GM19351 (cell line): Measurements from ENCODE around the gene BMERB1.
"Not testable (repeated sequence)": the region's sequence is repeated elsewhere in the genome, so short reads cannot be mapped to it uniquely, and the experiment has no call there.

ENCODE experiments used
- ATAC-seq: cut with Tn5 transposase; IDR thresholded peaks from one replicate; pipeline ENCODE4 v1.9.1; 2021; ENCODE audit warnings: mild to moderate bottlenecking, moderate library complexity; ENCODE audit not compliant: unreplicated experiment

Gene BMERB1

DNA sequence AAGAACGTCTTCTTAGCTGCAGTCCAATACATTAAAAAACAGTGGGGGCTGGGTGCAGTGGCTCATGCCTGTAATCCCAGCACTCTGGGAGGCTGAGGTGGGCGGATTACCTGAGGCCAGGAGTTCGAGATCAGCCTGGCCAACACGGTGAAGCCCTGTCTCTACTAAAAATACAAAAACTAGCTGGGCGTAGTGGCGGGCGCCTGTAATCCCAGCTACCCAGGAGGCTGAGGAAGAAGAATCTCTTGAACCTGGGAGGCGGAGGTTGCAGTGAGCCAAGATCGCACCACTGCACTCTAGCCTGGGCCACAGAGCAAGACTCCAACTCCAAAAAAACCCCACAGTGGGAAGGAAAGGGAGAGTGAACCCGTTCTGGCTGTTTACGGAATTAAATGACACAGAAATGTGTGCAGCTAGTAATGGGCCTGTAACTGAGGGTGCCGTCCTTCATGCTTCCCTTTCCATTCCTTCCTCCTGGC, 172.9 kb downstream of the BMERB1 start:
- ATAC-seq: not testable (repeated sequence)

DNA sequence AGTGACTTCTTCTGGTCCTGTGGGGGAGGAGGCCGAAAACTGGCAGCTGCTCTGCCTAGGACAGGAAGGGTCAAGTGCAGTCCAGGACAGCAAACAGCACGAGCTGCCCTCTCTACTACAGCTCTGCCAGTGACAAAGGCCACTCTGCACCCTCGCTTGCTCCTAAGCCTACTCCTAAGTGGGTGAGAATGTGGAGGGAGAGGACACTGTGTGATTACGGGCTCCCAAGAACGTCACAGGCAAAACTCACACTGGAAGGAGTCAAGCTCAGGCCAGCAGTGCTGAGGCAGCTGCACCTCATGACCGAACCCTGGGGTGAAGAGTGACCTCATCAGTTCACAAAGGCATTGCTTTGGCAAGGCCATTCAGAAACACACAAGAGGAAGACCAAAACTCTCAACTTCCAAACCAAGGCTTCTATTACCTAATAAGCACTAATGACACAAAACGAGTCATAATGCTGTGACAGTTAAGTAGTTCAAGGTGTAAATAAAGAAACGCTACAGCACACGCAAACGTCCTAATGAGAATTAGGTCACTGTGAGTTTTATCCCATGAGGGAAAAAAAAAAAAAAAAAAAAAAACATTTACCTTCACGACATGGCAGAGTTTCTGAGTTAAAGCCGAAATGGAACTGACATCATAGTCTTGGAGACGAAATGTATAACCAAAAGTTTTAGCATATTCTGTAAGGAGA, 173.5 kb downstream of the BMERB1 start:
- no peak for ATAC-seq

- ATAC-seq: no peak
Observed at GRCh38 chr16:15608398-15609285, 174.3 kb downstream of the BMERB1 start.

GRCh38 chr16:15609286-15609649, 174.9 kb downstream of the BMERB1 start:
- no peak for ATAC-seq

DNA sequence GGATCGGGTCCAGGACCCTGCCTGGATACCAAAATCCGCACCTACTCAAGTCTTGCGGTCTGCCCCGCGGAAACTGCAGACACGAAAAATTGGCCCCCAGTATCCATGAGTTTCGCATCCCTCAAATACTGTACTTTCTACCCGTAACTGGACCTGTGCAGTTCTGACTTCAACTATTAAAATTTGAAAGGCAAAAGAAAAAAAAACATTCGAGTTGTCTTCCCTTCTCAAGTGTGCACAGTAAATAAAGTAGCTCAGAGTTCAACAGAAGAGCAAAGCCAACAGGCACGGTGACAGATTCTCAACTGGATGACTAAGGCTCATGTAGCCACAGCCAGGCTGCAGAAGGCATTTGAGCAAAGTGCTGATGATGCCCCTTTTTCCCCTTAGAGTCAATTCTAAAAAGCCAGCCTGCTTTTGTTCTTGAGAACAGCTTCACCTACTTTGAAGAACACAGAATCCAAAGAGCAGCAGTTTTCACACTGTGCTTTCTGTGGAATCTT, 176.0 kb downstream of the BMERB1 start:
- ATAC-seq: no peak

GRCh38 chr16:15611610-15612009, 177.2 kb downstream of the BMERB1 start:
- no peak for ATAC-seq

DNA sequence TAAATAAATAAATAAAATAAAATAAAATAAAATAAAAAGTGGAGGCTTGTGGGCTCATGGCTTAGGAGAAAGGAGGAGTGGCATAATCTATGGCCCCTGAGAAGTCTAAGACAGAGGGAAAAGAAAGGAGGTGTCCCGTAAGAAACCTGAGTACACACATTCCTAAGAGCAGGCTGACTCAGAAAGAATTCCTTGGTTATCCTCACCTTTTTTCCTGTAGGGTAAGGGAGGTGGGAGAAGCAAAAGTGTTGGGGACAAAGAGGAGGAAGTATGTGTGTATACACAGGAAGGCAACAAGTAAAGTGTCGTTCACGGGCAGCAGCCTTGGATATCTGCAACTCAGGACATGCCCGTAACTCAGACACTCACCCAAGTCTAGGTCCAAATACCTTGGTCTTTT, 179.3 kb downstream of the BMERB1 start:
- no peak for ATAC-seq

- no peak for ATAC-seq
Observed at GRCh38 chr16:15616012-15616411, 181.6 kb downstream of the BMERB1 start.

DNA sequence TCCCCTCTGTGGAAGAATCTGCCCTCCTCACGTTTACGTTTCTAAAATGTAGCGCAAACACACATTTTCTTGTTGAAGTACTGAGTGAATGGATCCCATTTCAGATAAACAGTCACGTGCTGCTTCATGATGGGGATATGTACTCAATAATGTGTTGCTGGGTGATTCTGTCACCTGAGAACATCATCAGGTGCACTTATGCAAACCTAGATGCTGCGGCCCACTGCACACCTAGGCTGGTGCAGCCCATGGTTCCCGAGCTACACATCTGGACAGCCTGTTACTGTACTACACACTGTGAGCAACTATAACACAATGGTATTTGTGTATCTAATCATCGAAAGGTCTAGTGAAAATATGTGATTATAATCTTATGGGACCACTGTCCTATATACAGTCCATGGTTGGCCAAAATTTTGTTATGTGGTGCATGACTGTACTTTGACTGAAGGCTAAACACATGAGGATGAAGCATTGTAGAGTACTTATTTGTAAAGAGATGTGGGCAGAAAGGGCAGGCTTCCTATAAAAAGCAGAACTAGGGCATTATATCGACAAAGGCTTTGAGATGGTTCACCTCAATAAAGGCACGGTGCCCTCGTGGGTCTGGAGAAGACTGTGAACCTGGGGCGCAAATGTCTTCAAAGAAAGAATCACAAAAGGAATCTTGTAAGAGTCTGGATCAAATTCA, 182.2 kb downstream of the BMERB1 start:
- ATAC-seq: no peak

DNA sequence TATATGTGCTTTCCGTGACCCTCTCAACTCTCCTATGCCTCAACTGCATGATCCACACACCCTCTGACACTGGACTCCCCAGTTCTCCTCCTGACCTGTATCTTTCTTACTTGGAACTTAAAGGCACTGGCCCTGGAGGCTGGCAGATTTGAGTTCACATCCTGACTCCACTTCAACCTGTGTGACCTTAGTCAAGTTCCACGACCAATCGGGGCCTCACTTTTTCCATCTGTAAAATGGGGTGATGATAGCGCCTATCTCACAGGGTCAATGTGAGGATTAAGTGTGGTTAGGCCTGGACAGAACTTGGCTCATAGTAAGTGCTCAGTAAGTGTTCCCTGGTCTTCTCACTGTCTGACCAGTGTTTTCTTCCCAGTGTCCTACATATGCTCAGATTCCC, 183.5 kb downstream of the BMERB1 start:
- ATAC-seq: no peak

DNA sequence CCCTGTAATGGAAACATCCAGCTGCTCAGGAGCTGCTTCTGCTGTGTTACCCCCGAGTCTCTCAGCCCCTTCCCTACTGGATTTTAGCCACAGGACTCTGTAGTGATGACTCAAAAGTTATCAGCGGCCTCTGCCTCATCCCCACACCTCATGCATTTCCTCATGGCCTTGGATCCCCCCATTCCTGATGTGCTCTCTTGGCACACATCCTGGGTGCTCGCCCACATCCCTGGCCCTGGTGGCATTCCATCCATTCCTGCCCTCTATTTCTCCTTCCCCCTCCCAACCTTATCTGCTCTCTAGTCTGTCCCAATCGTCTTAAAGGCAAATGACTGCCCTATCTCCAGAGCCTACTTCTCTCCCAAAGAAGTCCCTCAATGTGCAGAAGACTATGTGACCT, 184.0 kb downstream of the BMERB1 start:
- ATAC-seq: no peak

DNA sequence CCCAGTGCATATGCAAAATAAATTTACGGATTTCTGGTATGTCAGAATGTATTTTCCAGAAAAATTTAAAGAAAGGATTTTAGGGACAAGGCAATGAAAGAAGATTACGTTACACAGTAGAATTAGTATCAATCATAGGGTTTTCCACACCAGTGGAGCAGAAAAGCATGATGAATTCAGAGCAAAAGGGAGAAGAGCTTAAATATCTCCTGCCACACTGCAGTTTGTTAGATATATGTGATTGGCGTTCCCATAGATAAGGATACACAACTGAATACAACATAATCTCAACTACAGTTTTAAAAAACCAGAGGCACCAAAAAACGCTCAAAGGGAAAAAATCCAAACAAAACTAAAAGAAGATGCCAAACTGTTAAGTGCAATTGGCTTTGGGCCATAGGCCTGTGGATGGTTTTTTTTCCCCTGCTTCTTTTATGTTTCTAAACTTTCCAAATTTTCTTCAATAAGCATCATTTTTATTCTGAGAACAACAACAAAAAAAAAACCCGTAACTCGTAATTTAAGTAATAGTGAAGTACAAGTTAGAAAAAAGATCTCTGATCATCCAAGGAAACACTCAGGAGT, 186.3 kb downstream of the BMERB1 start:
- no peak for ATAC-seq

- no peak for ATAC-seq
Observed at GRCh38 chr16:15621456-15621855, 187.1 kb downstream of the BMERB1 start.

DNA sequence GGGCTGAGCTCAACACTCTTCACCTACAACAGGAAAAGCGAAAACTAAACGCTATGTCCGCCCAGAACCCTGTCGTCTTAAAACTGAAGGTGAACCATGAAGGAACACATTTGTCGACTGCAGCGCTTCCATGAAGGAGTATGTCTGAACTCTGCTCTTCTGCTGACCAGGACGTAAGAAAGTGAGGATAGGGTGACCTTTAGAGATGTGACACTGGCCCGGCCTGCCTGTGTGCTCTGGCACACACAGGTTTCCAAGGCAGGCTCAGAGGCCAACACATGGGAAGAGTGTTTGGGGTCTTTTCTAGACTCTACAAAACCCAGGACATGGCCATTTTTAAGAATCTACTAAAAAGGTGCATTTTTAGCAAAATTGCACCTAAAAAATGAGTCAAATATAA, 187.5 kb downstream of the BMERB1 start:
- no peak for ATAC-seq

DNA sequence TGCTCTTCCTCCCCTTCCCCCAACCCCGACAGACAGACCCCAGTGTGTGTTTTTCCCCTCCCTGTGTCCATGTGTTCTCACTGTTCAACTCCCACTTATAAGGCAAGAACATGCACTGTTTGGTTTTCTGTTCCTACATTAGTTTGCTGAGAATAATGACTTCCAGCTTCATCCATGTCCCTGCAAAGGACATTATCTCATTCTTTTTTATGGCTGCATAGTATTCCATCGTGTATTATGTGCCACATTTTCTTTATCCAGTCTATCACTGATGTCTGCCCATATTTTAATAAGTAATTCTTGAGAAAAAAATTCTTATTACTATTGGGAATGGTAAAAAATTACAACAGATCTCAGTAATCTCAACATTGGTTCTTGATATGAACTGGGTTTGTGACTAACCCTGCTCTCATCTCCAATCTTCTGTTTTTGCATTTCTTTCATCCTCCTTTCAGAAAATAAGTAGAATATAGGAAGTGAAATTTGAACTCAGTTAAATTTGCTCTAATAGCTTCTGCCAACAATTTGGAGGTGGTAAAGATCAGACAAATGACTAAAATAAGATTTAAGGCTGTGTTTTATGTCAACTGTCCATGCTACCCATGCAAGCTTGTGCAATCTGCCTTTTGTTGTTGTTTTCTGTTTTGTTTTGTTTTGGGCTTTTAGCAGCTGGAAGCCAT, 197.5 kb downstream of the BMERB1 start:
- no peak for ATAC-seq

DNA sequence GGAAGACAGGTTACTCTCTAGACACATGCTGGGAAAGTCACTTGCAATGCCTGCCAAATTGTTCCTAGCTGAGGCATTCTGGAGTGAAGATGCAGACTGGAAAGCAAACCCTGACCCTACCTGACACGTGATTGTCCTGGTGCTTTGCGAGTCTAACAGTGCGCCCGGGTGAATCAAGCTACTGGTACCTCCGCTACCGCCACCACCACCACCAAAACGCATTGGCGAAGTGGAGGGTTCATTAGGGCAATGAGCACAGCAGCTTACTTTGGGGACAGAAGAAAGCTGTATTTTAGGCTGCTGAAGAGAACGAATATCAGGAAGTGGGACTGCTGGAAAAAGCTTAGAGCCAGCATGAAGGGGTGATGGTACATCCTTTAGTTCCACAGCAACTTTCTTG, 201.5 kb downstream of the BMERB1 start:
- ATAC-seq: no peak

DNA sequence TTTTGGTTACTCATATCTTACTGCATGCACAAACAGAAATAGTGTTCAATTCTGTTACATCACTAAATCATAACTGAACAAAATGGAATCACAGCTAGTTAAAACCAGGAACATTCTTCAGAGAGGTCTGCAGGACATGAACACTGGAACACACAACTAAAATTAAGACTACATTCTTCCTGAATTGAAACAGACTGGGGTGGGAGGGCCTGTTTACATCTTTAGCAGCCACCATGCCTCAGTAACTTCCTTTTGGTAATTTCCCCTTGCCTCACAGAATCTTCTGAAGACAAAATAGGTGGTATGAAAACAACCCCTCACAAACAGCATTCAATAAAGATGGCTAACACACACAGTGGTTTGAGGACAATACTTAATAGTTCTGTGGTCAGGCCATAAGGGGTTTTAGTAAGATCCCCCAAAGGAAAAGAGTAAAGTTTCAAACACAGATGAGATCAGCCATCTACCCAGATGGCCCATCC, 202.0 kb downstream of the BMERB1 start:
- no peak for ATAC-seq
